OCI-M2 (cell line): Measurements from ENCODE around the gene HINFP.
"Not testable (repeated sequence)": the region's sequence is repeated elsewhere in the genome, so short reads cannot be mapped to it uniquely, and the experiment has no call there.

ENCODE experiments used
- DNase-seq: peaks from one replicate; lab custom pipeline; 2025; ENCODE audit not compliant: unreplicated experiment; lab: John Stamatoyannopoulos, UW

HINFP gene

GRCh38 chr11:119181677-119182412 lies 60.5 kb downstream of the HINFP start:
- DNase-seq, result no peak

- not testable (repeated sequence) for DNase-seq
Observed at GRCh38 chr11:119184399-119184798, 63.0 kb downstream of the HINFP start.
